Activated effector memory CD4-positive, alpha-beta T cell treated with Interleukin-2 at 50 U/mL for 16 hours (primary cell): ENCODE data around the gene LRRN3.

Source experiments
- DNase-seq: peaks from one replicate; pipeline ENCODE4 v3.0.0-alpha.2; 2020

Gene LRRN3

DNA sequence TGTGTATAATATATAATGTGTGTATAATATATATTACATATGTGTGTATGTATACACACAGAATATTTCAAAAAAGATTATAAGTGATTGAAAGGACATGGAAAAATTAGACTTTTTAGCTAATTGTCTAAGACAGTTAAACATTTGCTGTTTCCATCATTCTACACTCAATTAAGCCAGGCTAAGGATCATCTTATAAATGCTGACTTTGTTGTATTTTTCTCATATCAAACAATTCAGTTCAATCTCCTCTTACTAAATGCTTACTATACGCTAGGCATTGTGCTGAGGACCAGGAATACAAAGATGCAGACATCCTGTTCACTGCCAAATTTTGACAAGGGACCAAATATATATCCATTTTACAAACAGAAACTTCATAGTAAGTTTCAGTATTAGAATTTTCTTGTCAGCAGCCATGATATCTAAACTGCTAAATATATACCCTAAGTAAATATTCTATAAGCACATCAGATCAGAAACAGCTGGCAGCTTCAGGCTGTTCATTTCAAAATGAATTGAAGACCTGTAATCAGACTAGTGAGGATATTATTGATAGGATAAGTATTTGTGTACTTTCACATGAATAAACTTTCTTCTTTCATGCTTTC is 10.3 kb upstream of the LRRN3 start:
- no peak for DNase-seq

GRCh38 chr7:111081546-111082267 is 9.2 kb upstream of the LRRN3 start:
- no peak for DNase-seq

DNA sequence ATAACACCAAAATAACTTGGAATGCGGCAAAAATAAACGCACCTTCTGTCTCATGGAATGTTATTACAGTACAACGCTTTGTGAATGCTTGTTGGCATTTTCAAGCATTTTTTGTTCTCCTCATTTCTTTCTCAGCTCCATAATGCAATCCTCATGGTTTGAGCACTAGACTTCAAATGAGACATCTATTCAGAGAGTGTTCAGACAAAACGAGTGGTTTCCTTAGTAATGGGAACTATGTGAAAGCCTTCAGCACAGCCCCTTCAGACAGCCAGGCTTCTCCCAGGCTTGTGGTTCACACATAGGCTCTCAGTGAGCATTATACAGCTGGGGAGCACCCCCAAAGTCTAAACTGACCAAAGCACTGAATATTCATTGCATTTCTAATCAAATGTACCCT is 8.6 kb upstream of the LRRN3 start:
- no peak for DNase-seq

DNA sequence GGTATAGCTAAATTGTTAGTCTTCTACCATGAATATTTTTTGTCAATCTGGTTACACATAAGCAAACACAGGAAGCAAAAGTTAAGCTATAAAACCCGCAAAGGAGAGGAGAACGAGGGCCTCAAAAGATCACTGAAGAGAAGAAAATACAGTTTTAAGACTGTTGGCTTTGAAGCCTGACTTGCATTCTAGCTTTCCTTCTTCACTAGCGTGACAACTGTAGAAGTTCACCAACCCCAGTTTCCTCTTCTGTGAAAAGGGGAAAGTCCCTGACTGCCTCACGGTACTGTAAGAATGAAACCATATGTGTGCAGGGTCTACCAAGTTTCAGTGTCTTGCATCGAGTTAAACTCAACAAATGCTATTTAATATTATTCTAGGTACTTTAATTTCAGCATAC is 7.5 kb upstream of the LRRN3 start:
- DNase-seq = peak; percentile 15

GRCh38 chr7:111085356-111085755 is 5.6 kb upstream of the LRRN3 start:
- no peak for DNase-seq

GRCh38 chr7:111086532-111086931 is 4.4 kb upstream of the LRRN3 start:
- no peak for DNase-seq

GRCh38 chr7:111088328-111088727 is 2.6 kb upstream of the LRRN3 start:
- DNase-seq = no peak

DNA sequence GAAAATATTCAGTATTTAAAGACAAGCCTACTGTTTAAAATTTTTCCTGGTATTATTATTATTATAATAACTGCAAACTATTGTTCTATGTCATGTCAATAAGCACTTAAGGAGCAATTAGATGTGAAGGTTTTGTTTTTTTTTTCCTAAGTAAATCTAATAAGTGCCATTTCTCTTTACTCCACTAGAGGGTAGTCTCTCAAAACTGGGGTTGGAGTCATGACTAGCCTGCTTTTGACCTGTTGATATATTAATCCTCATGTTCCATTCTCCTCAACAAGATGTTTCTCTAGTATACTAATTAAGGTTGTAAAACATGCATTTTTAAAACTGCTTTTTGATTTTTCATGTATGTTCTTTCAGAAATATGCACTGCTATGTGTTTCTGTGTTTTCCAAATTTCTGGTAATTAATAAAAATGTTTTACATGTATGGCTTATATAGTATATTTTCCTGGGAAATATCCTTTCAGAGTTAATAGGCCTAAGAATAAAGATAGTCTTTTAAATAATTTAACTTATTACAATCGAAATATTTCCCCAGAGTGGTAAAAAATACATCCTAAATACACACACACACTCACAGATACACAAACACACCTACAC is 1.0 kb upstream of the LRRN3 start:
- no peak for DNase-seq

GRCh38 chr7:111091593-111092358 is 849 bp downstream of the LRRN3 start:
- DNase-seq = no peak

DNA sequence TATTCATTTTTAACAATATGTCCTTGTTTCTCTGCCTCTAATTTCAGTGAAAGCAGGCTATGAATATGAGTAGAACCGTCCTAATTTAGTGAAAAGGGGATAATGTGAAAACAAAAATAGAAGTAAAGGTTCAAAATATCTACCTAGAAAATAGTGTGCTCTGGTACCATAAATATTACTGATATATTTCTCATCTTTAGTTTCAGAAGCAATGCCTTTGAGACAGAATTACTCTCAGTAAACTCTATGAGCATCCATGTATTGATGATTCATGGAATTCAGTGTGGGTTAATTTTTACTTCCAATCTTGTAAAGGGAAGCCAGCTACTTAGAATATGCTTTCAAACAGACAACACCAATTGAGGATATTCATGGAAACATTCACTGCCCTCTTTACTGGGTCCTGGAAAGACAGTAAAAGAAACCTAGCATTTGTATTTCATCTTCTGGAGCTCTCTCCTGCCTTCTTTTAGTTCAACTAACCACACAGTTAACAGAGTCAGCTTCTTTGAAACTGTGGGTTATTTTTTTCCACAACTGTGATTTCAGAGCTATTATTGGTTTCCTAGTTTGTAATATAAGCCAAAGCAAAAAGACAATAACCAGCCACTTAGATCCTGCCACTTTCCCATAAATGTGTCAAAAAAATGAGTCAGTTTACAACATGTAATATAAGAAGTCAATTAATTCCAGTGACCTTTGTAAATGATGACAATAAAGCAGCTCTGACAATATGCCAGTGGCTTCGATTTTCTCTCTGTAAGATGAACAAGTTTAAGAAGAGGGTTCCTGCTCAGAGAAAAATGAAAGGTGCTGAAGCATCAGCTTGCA is 1.7 kb downstream of the LRRN3 start:
- DNase-seq = no peak

GRCh38 chr7:111093496-111093895 is 2.6 kb downstream of the LRRN3 start:
- no peak for DNase-seq

GRCh38 chr7:111094419-111094818 is 3.5 kb downstream of the LRRN3 start:
- DNase-seq = no peak

- no peak for DNase-seq
These were observed 6.1 kb downstream of the LRRN3 start for GRCh38 chr7:111096997-111097396.

GRCh38 chr7:111098011-111098925 is 7.3 kb downstream of the LRRN3 start:
- peak; percentile 38 for DNase-seq

GRCh38 chr7:111098926-111099250 is 8.0 kb downstream of the LRRN3 start:
- DNase-seq = no peak

- no peak for DNase-seq
These were observed 11.1 kb downstream of the LRRN3 start for GRCh38 chr7:111101856-111102646.

DNA sequence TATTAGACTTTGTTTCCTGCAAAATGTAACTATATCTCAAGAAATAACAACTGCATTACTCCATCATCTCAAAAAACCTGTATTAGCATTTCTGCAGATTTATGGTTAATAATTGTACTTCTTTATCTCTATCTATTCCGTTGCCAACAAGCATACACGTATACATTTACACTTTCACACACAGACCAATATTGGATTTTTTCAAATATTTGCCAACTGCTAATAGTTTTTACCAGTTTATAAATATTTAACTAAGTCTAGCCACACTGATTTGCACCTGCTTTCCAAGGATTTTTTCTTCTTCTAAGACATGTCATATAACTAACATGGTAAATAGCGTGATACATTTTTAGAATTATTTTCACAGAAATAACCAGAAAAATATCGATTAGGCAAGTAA is 12.2 kb downstream of the LRRN3 start:
- DNase-seq = no peak

GRCh38 chr7:111103678-111104274 is 12.8 kb downstream of the LRRN3 start:
- no peak for DNase-seq

DNA sequence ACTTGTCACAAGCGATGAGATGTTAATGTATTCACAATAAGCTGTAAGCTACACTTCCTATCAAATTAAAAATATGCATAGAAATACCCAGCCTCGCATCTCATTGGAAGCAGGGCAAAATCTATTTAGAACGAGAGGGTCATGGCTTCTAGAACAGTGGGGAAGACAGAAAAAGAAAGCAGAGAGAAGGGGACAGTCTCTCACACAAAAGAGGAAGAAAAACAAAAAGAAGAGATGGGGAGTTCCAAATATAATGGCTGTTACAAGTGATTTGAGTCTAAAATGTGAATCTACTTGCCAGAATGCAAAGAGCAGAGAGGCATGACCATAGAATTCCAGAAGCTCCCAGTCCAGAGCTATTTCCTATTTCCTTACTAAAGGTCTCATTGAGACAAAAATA is 13.8 kb downstream of the LRRN3 start:
- DNase-seq = no peak

DNA sequence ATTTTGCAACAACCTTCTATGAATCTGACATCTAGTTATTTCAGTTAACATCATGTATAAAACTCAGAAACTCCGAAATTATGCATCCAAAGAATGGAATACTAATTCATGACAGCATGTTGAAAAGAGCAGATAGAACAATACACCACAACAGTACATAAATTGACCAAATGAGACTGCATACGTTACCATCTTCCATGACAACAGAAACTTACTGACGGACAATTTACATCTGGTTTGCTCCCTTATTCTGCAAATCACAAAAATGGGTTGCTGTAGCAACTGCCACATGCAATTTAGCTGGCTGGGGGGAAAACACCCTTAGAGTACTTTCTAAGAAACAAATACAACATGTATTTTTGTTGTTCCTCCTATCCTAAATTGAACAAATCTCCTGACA is 14.3 kb downstream of the LRRN3 start:
- no peak for DNase-seq

DNA sequence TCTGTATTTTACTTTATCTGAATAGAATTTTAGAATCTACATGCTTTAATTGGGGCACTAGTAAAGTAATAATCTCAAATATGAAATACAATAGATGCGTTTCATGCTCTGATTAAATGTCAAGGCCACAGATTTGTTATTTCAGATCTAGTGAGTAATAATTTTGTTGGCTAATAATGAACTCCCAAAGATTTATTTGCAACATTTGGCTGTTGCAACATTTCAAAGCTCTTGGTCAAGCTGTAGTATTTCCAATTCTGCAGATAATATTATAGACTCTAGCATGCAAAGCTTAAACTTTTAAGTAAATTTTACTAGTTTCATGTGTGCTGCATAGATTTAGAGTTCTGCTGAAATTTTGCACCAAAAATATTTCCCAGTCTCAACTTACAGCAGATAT is 16.7 kb downstream of the LRRN3 start:
- DNase-seq = no peak
